AG10803 (cell line): ENCODE results near the gene C1orf185.

Experiments used
- DNase-seq: peaks from one replicate; pipeline ENCODE4 v3.0.0; 2010; ENCODE audit warnings: low read depth
- H3K4me3 ChIP-seq: 2 replicates; pipeline ENCODE4 v1.5.1; 2011; ENCODE audit warnings: mild to moderate bottlenecking, low read length, control low read depth
- TF ChIP-seq, protein P1 (sequence below): conservative IDR thresholded peaks from 2 replicates; pipeline ENCODE4 v1.5.1; 2011; ENCODE audit warnings: mild to moderate bottlenecking, low read length, control low read depth, inconsistent platforms

The C1orf185 gene

DNA sequence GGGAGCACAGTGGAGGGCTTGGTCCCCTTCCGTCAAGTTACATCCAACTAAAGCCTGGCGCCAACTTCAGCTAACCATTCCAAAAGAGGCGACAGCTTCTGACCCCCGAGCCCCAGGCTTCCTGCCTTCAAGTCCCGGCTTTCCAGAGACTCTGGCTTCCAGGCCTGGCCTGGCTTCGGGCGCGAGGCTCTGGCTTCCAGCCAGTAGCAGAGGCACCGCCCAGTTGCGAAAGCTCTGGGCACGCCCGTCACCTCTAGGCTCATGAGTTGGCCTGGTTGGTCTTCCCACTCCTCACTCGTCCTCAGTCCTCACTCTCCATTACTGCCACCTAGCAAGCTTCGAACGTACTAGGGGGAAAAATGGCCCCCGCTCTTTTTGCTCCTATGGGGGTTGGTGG, 30.0 kb upstream of the C1orf185 start:
- TF ChIP-seq, protein P1, sequence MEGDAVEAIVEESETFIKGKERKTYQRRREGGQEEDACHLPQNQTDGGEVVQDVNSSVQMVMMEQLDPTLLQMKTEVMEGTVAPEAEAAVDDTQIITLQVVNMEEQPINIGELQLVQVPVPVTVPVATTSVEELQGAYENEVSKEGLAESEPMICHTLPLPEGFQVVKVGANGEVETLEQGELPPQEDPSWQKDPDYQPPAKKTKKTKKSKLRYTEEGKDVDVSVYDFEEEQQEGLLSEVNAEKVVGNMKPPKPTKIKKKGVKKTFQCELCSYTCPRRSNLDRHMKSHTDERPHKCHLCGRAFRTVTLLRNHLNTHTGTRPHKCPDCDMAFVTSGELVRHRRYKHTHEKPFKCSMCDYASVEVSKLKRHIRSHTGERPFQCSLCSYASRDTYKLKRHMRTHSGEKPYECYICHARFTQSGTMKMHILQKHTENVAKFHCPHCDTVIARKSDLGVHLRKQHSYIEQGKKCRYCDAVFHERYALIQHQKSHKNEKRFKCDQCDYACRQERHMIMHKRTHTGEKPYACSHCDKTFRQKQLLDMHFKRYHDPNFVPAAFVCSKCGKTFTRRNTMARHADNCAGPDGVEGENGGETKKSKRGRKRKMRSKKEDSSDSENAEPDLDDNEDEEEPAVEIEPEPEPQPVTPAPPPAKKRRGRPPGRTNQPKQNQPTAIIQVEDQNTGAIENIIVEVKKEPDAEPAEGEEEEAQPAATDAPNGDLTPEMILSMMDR: no peak
- no peak overlapping the region for H3K4me3 ChIP-seq
- no peak for DNase-seq

DNA sequence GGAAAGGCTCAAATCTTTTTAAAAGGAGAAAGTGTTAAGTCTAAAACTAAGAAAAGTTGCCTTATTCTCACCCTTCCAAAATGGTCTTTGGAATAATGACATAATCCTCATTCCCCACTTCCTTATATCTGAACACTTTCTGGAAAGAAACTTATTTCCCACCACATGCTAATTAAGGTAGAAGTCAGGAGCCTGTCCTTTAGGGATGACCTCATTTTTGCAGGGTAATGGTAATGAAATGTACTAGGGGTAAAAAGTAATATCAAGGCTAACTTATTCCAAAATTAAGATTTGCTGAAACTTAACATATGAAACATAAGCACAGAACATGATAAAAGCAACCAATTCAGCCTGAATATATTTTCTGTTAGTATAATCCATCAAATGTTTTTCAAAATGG, 29.4 kb upstream of the C1orf185 start:
- TF ChIP-seq, protein P1: no peak
- no peak overlapping the region for H3K4me3 ChIP-seq
- DNase-seq: no peak

DNA sequence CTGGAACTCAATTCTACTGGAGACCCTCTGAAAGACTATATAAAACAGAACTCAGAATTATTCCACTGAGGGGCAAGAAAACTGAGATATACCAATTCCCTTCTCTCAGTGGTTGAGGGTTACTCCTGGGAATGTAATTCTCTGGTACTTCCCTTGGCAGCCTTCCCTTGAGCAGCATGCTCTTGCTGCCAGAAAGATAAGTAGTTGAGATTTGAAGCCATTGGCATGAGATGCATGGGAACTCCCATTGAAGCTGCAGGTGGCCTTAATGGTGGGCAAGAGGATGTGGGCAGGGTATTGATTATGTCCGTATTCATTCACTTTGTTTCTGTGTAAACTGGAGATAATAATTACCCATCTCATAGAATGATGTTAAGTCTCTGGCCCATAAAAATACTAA, 28.6 kb upstream of the C1orf185 start:
- DNase-seq: no peak
- H3K4me3 ChIP-seq: no peak overlapping the region
- TF ChIP-seq, protein P1: no peak

DNA sequence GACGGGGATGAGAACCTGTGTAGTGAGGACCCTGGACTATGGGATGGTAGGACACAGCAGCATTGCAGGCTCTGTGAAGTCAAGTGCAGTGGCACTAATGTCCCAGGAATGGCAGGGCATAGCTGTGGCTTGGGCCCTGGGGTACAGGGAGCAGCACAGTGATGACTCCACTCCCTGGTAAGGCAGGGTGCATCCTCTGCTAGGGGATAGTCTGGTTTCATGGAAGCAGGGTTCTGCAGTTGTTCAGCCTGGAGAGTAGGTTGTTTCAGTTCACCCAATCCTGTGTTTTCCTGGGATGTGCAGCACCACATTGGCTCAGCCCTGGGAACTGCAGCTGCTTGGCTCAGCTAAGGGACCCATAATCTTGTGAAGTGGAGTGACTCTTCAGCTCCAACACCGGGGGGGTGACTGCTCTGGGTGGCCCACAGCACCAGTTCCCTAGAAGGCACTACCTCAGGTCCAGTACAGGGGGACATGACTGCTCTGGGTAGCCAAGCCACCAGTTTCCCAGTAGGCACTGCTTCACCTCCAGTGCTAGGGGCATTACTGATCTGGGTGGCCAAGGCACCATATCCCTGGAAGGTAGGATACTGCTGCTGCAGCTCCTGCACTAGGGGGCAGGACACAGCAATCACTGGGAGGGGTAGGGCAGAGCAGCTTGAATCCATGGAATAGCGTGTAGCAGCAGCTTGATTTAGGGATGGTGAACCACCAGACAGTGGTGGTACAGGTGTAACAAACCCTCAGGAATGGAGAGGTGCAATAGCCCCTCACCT, 15.3 kb upstream of the C1orf185 start:
- DNase-seq: no peak
- H3K4me3 ChIP-seq: no peak overlapping the region
- TF ChIP-seq, protein P1: no peak

DNA sequence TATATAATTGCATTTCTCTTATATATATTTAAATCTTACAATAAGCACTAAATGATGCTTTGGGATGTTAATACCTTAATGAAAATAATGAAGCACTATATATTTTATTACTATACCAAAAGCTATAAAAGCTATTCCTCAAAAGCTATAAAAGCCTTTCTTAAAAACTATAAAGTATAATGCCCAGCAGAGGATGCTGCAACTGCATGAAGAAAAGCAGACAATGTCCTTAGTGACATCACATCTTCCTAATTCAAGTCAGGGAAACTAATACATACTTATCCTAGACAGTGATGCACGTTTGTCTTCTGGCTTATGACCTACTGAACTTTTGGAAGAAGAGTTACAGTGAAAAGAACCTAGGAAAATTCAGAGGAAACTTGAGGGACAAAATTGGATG, 13.6 kb upstream of the C1orf185 start:
- H3K4me3 ChIP-seq: no peak overlapping the region
- TF ChIP-seq, protein P1: peak; percentile 46
- DNase-seq: peak; percentile 24

DNA sequence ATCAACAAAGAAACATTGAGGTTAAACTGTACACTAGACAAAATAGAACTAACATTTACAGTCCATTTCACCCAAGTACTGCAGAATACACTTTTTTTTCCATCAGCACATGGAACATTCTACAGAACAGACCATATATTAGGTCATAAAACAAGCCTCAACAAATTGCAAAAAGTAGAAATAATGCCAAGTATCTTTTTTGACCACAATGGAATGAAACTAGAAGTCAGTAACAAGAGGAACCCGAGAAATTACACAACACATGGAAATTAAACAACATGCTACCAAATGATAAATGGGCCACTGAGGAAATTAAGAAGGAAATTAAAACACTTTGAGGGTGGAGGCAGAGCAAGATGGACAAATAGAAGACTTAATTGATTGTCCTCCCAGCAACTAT, 8.4 kb upstream of the C1orf185 start:
- H3K4me3 ChIP-seq: no peak overlapping the region
- TF ChIP-seq, protein P1: no peak
- DNase-seq: peak; percentile 83

DNA sequence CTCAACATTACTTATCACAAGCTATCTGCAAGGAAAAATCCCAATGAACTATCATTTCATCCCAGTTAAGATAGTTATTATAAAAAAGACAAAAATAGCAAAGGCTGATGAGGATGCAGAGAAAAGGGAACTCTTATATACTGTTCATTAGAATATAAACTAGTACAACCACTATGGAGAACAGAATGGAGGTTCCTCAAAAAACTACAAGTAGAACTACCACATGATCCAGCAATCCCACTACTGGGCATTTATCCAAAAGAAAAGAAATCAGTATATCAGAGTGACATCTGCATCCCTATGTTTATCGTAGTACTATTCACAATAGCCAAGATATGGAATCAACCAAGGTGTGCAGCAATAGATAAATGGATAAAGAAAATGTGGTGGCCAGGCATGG, 4.9 kb upstream of the C1orf185 start:
- DNase-seq: no peak
- TF ChIP-seq, protein P1: no peak
- H3K4me3 ChIP-seq: no peak overlapping the region
